ENCODE data around the gene DNAJA3.

Gene DNAJA3

DNA sequence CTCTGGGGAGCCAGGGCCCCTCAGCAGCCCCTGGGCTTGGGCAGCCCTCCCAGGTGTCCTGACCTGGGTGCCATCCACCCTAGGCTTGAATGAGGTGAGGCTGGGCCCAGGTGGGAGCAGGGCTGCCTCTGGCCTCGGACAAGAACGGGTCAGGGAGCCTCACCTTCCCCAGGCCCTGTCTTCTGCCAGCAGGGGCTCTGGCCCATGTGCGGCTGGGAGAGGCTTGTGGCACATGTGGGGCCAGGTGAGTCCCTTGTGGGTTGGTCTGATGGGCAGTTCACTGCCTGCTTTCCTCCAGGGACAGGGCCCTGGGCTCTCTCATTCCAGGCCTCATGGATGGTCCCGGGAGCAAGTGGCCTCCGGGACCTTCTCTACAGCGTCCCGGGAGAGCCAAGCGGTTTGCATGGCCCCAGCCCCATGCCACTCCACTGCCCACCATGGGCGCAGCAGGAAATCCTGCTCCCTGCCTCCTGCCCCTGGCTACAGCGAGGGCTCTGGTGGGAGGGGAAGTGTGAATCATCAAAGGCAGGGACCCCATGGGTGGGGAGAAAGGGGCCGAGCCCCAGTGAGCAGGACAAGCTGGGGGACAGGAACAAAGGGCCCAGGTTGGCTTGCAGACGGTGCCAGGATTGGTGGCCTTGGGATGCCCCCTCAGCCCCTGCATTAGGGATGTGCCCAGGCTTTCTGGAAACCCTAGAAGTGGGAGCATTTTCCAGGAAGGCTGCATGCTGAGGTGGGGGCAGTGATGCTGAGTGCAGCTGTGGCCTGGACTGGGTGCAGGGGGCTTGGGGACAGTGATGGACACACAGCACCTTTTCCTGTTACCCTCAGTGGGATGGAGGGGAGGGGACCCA, 41.9 kb upstream of the DNAJA3 start:
- TF ChIP-seq GATA1 (IDR thresholded peaks at IDR 0.05; ENCODE audit: low read depth, low read length) (no peak), POLR2A (IDR thresholded peaks at IDR 0.05; ENCODE audit: low read length) (no peak)
- DNase-seq = no peak

DNA sequence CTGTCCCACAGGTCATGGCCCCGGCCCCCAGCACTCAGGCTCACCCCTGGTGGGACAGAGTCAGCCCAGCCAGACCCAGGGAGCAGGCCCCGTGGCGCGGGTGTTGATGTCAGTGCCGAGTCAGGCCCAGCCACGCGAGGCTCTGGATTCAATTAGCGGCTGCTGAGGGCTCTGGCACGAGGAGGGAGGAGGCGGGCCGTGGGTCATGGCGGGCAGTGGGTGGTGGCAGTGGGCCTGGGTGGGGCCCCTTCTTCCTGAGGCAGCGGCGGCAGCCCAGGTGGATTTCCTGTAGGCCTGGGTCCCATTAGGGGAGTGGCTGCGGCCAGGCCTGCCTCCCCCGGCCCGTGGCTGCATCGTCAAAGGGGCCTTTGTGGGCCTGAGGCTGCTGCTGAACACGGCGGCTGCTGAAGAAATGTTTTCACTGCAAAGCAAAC, 41.1 kb upstream of the DNAJA3 start:
- DNase-seq = no peak
- TF ChIP-seq POLR2A (IDR thresholded peaks at IDR 0.05; ENCODE audit: low read length) (no peak), GATA1 (IDR thresholded peaks at IDR 0.05; ENCODE audit: low read depth, low read length) (no peak)

GRCh38 chr16:4385066-4385788, 40.4 kb upstream of the DNAJA3 start:
- TF ChIP-seq POLR2A (IDR thresholded peaks at IDR 0.05; ENCODE audit: low read length) (no peak), GATA1 (IDR thresholded peaks at IDR 0.05; ENCODE audit: low read depth, low read length) (no peak)

DNA sequence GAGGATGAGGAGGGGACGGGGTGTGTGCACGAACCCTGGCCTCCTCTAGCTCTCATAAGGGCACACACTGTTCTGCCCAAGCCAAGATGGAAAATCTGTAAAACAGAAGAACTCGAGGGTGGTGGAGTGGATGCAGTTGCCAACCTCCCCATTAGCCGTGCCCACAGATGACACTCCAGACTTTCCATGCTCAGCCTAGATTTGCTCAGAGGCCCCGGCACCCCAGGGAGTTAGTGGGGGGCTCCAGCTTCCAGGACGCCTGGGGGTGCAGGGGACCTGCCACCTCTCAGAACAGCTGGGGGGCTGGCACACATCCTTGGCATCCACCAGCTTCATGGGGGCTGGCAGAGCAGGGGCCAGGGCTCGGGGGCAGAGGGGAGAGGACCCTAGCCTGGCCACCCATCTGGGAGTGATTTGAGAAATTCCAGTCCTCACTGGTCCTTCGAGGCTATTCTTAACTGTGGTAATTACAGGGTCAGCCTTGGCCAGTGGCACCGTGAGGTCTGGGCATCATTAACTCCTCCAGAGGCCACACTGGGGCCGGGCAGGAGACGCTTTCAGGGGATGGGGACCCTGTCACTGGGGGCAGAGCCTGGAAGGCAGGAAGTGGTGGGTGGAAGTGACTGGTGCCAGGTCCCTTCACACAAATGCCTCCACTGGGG, 39.7 kb upstream of the DNAJA3 start:
- no peak for DNase-seq
- no peak for TF ChIP-seq POLR2A (IDR thresholded peaks at IDR 0.05; ENCODE audit: low read length)
- TF ChIP-seq GATA1 (IDR thresholded peaks at IDR 0.05; ENCODE audit: low read depth, low read length) = no peak

More at GRCh38 chr16:4385066-4385788, 40.4 kb upstream of the DNAJA3 start:
- no peak for DNase-seq

DNA sequence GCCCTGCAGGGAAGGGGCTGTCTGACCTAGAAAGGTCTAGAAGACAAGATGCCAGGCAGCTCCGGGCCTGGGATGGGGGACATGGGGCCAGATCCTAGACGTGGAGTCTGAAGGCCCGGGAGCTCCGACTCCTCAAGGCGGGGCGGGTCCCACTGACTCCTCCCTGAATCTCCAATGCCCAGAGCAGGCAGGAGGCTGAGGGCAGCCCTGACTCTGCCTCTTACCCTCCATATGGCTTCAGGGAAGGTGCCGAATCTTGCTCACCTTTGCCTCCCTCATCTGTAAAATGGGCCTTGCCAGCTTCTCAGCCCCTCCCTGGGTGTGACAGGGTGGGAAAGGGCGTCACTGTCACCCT, 39.2 kb upstream of the DNAJA3 start:
- TF ChIP-seq POLR2A (IDR thresholded peaks at IDR 0.05; ENCODE audit: low read length) (no peak), GATA1 (IDR thresholded peaks at IDR 0.05; ENCODE audit: low read depth, low read length) (no peak)
- no peak for DNase-seq

GRCh38 chr16:4386951-4387565, 38.6 kb upstream of the DNAJA3 start:
- no peak for DNase-seq
- TF ChIP-seq GATA1 (IDR thresholded peaks at IDR 0.05; ENCODE audit: low read depth, low read length) (no peak), POLR2A (IDR thresholded peaks at IDR 0.05; ENCODE audit: low read length) (no peak)

DNA sequence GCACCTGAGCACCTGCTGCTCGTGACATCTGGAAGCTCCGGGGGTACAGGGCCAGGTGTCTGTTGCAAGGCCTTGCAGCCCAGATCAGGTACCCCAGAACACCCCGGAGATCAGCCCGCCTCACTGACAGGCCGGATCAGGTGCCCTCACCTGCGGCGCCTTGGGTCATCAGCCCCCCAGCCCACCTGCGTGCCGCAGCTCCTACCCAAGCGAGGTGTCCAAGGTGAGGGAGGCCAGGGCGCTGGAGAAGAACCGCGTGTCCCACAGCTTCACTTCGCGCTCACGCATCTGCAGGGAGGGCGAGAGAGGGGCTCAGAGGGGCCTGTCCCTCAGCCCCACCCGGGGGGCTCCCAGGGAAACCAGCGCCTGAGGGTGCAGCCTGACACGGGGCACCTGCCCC, 37.9 kb upstream of the DNAJA3 start:
- no peak for DNase-seq
- TF ChIP-seq GATA1 (IDR thresholded peaks at IDR 0.05; ENCODE audit: low read depth, low read length) = no peak
- TF ChIP-seq POLR2A (IDR thresholded peaks at IDR 0.05; ENCODE audit: low read length) = no peak

GRCh38 chr16:4388271-4389021, 37.2 kb upstream of the DNAJA3 start:
- no peak for DNase-seq
- TF ChIP-seq POLR2A (IDR thresholded peaks at IDR 0.05; ENCODE audit: low read length) (no peak), GATA1 (IDR thresholded peaks at IDR 0.05; ENCODE audit: low read depth, low read length) (no peak)

- TF ChIP-seq POLR2A (IDR thresholded peaks at IDR 0.05; ENCODE audit: low read length) = no peak
- no peak for TF ChIP-seq GATA1 (IDR thresholded peaks at IDR 0.05; ENCODE audit: low read depth, low read length)
- DNase-seq = no peak
These were observed 36.4 kb upstream of the DNAJA3 start for GRCh38 chr16:4389051-4389955.

DNA sequence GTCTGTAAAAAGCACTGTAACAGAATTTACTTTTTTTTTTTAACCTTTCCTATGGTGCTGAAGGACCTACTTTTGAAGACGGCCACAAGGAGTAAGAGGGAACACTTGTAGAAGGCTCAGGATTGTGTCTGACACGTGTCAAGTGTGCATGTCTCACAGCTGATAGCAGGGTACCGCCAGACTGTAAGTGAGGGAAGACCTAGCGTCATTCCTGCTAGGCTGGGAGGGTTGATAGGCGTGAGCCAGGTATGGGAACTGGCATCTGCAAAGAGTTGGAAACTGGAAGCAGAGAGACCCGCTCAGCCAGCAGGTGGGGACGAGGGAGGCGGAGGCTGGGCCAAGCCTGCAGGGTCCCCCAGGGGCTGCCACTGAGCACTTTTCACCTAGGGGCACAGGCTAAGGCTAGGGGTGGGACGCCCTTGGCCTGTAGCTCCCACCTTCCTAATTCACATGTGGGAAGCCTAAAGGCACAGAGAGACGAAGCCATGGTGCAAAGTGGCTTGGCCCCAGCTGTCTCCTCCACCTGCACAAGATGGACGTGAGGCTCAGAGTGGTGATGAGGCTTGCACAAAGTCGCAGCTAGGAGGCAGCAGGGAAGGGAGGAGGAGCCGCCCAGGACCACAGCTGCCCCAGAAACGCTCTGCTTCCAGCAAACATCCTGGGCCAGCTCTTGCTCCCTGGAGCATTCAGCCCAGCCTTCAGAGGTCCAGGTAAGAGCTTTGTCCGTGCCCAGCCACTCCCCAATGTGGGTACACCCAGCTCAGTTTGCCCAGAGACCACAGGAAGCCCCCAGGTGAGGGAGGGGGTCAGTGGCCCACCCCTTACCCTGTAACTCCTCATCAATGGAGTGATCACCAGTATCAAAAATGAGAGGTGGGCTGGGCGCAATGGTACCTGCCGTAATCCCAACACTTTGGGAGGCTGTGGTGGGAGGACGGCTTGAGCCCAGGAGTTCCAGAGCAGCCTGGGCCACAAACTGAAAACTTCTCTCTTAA, 35.1 kb upstream of the DNAJA3 start:
- DNase-seq = no peak

More for the DNA sequence above, 35.1 kb upstream of the DNAJA3 start:
- TF ChIP-seq POLR2A (IDR thresholded peaks at IDR 0.05; ENCODE audit: low read length) = no peak
- no peak for TF ChIP-seq GATA1 (IDR thresholded peaks at IDR 0.05; ENCODE audit: low read depth, low read length)

Data from erythroblast (primary cell).